C4-2B (cell line): ENCODE results near the gene CHRNB2.

Source experiments
- H3K27ac ChIP-seq: fragments of 450-650 bp; 2 replicates; pipeline ENCODE4 v1.5.1; 2017
- ZFX ChIP-seq: fragments of 450-650 bp; IDR thresholded peaks from 2 replicates; pipeline ENCODE4 v1.6.1; 2017
- TF ChIP-seq, protein P1 (sequence below): fragments of 450-650 bp; conservative IDR thresholded peaks from 2 replicates; pipeline ENCODE4 v1.5.1; 2017; ENCODE audit warnings: mild to moderate bottlenecking

The CHRNB2 gene

DNA sequence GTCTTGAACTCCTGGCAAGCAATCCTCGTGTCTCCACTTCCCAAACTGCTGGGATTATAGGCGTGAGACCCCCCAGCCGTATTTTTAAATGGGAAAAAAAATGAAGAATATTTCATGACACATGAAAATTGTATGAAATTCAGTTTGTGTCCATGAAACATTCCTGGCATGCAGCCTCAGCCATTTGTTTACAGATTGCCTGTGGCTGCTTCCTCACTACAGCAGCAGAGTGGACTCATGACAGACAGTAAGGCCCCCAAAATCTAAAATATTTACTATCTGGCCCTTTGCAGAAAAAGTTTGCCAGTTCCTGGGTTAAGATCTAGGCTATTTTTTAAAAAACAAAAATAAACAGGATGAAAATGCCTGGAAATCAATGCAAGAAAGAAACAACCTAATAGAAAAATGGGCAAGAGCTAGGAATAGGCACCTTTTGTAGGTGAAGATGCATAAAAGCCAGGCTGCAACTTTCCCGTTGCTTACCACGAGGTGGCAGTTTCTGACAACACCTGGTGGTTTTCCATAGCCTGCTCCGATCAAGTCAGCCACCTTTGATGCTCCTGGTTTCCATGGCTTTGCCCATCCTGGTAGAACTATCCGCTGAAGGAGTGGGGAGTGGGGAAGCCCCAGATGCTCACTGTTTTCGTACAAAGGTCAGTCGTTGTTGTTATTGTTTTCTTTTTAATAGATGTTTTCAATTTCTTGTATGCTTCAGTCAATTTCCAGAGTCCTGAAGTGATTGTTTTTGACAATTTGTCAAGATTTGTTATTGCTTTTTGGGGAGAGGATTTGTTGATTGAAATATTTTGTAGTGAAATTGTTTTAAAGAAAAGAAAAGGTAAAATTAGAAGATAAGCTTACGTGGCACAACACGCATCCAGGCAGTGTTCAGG is 33.4 kb upstream of the CHRNB2 start:
- TF ChIP-seq, protein P1, sequence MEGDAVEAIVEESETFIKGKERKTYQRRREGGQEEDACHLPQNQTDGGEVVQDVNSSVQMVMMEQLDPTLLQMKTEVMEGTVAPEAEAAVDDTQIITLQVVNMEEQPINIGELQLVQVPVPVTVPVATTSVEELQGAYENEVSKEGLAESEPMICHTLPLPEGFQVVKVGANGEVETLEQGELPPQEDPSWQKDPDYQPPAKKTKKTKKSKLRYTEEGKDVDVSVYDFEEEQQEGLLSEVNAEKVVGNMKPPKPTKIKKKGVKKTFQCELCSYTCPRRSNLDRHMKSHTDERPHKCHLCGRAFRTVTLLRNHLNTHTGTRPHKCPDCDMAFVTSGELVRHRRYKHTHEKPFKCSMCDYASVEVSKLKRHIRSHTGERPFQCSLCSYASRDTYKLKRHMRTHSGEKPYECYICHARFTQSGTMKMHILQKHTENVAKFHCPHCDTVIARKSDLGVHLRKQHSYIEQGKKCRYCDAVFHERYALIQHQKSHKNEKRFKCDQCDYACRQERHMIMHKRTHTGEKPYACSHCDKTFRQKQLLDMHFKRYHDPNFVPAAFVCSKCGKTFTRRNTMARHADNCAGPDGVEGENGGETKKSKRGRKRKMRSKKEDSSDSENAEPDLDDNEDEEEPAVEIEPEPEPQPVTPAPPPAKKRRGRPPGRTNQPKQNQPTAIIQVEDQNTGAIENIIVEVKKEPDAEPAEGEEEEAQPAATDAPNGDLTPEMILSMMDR, result peak; percentile 88
- no peak for TF ChIP-seq ZFX
- H3K27ac ChIP-seq, result no peak overlapping the region

DNA sequence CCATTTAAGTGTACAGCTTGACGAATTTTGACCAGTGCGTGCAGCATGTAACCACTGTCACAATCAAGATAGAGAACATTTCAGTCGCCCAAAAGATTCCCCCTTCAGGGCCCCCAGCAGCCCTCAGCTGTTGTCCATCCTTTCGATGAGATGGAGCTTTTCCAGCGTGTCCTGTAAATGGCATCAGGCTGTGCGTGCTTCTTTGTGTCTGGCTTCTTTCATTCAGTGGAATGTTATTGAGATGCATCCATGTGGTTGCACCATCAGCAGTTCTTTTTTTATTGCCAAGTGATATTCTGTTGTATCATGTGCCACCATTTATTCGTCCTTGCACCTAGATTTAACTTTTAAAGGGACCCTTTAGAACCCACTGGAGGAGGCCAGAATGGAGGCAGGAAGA is 31.0 kb upstream of the CHRNB2 start:
- TF ChIP-seq, protein P1, result no peak
- TF ChIP-seq ZFX, result no peak
- H3K27ac ChIP-seq, result no peak overlapping the region

DNA sequence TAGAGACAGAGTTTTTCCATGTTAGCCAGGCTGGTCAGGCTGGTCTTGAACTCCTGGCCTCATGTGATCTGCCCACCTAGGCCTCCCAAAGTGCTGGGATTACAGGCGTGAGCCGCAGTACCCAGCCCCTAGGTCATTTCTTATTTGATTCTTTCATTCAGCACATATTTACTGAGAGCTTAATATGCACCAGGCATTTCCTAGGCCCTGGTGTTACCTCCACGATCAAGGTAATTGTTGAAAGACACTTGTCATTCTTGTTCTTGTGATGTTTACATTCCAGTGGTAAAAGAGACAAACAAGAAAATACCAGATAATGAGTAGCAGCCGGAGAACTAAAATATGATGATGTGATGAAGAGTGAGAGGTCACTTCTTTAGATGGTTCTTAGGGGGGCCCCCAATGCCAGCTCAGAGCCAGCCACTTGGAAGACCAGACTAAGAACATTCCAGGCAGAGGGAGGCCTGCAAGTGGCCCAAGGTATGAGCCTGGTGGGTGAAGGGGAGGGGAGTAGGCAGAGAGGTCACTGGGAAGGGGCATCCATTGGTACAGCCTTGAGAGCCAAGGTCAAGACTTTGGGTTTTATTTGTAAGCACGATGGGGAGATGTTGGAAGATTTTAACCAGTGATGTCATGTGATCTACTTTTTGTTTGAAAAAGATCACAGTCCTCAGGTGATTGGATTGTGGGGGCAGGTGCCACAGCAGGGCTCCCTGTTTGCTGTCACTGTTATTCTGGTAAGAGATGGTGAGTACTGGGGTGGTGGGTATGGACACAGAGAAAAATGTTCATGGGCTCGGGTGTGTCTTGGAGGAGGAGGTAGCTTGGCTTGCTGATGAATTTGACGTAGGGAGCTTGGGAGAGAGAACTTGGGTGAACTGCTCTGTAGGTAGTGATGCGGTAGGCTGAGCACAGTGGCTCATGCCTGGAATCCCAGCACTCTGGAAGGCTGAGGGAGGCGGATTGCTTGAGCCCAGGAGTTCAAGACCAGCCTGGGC is 27.8 kb upstream of the CHRNB2 start:
- TF ChIP-seq ZFX, result no peak
- TF ChIP-seq, protein P1, result no peak
- no peak overlapping the region for H3K27ac ChIP-seq

DNA sequence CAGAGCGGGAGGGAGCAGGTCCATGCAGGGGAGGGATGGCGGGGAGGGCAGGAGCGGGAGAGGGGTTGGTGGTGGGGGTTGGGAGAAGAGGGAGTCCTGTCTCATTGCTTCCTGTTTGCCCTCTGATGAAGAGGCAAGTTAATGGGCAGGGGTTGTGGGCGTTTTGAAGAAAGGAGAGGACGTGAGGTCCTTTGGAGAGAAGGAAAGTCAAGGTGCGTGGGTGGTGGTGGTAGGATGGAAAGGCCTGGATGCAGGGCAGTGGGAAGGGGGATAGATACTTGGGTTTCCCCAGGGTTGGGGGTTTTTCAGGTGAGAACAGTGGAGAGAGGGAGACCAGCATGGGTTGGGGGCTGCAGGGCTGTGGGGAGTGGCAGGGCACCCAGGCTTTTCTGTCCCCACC is 26.3 kb upstream of the CHRNB2 start:
- H3K27ac ChIP-seq, result no peak overlapping the region
- TF ChIP-seq, protein P1, result no peak
- TF ChIP-seq ZFX, result no peak

DNA sequence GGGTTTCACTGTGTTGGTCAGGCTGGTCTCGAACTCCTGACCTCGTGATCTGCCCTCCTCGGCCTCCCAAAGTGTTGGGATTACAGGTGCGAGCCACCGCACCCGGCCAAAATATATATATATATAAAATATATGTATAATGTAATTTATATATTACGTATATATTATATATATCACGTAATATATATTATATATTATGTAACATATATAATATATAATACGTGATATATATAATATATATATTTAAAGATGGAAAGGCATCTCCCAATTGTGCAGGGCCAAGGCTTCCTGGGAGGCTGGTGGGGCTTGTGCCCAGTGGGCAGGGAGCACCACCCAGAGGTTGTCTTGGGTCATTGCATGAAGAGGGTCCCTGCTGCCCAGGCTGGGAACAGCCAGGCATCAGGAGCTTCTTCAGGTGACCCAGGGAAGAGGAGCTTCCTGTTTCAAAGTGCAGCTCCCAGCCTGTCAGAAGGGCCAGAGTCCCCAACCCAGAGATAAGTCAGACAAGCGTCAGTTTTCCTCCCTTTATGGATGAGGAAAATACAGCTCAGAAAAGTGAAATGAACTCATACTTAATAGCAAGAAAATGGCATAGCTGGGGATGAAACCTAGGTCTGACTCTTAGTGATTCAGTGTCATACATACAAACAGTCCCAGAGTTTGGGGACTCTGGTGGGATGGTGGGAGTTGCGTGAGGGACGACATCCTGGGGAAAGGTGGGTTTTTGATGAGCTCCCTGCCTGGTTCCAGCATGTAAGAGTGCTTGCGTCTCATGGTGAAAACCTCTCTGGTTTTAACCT is 21.1 kb upstream of the CHRNB2 start:
- no peak overlapping the region for H3K27ac ChIP-seq
- TF ChIP-seq, protein P1, result peak; percentile 82
- TF ChIP-seq ZFX, result no peak

DNA sequence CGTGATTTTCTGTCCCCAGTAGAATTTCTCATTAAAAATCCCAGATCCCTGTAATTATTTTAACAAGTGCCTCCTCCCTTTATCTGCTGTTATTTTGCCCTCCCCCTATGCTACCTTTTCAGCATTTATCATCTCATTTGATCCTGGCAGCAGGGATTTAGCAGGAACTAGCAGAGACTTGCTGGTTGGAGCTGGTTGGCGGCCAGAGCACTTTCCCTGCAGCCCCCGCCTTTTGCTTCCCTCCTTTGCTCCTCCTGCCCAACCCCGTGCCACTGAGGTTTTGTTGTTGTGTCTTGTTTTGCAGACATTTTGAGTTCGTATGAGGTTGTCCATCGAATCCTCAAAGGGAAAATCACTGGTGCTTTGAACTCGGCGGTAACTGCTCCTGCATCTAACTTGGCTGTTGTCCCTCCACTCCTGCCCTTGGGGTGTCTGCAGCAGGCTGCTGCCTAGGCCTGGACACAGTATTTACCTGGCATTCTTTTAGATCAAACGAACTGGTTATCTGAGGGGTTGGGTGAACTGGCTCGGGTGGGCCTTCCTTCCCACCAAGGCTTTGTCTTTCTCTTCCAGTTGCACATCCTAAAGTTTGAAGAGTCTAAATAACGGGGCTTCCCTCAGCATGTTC is 20.4 kb upstream of the CHRNB2 start:
- H3K27ac ChIP-seq, result no peak overlapping the region
- TF ChIP-seq, protein P1, result no peak
- TF ChIP-seq ZFX, result no peak
